ENCODE data around the gene NCOA1. TPM values are rescaled to one million over a fixed set of nuclear protein-coding genes. Genes with fewer than 3 reads are reported as not detected.
"Not testable (repeated sequence)": the region's sequence is repeated elsewhere in the genome, so short reads cannot be mapped to it uniquely, and the experiment has no call there.

Gene NCOA1
- total and polyA plus RNA-seq, 12 donors: 8.6 to 36.7 (median 32.0) TPM

DNA sequence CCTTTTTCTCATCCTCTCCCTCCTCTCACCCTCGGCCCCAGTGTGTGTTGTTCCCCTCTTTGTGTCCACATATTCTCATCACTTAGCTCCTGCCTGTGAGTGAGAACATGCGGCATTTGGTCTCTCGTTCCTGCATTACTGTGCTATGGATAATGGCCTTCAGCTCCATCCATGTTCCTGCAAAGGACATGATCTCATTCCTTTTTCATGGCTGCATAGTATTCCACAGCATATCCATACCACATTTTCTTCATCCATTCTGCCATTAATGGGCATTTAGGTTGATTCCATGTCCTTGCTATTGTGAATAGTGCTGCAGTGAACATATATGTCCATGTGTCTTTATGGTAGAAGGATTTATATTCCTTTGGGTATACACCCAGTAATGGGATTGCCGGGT lies 10.8 kb upstream of the NCOA1 start:
- H3K27ac ChIP-seq: no peak overlapping the region
- no peak for ATAC-seq
- no peak overlapping the region for H3K4me3 ChIP-seq
- no peaks in the 10 kb centered on the region for H3K36me3 ChIP-seq
- peaks cover 0 to 4% (median 0%) of the 10 kb centered on the region in 11 donors for H3K9me3 ChIP-seq
- intact Hi-C loops (cut with DNase I): loop anchor here in 2 of 10 donors (10.0 kb wide), 2 partner anchors 45 to 55 kb away; no protein-coding TSS in a partner anchor
- no peaks in the 10 kb centered on the region for H3K27me3 ChIP-seq
- TF ChIP-seq, protein P1, sequence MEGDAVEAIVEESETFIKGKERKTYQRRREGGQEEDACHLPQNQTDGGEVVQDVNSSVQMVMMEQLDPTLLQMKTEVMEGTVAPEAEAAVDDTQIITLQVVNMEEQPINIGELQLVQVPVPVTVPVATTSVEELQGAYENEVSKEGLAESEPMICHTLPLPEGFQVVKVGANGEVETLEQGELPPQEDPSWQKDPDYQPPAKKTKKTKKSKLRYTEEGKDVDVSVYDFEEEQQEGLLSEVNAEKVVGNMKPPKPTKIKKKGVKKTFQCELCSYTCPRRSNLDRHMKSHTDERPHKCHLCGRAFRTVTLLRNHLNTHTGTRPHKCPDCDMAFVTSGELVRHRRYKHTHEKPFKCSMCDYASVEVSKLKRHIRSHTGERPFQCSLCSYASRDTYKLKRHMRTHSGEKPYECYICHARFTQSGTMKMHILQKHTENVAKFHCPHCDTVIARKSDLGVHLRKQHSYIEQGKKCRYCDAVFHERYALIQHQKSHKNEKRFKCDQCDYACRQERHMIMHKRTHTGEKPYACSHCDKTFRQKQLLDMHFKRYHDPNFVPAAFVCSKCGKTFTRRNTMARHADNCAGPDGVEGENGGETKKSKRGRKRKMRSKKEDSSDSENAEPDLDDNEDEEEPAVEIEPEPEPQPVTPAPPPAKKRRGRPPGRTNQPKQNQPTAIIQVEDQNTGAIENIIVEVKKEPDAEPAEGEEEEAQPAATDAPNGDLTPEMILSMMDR (IDR thresholded peaks at IDR 0.05): no peak
- WGBS, 2 donors: 88 to 89% methylated on average over 4 of the region's 4 CpGs
- no peak for DNase-seq
- peaks cover 0 to 22% (median 0%) of the 10 kb centered on the region in 9 donors for H3K4me1 ChIP-seq

DNA sequence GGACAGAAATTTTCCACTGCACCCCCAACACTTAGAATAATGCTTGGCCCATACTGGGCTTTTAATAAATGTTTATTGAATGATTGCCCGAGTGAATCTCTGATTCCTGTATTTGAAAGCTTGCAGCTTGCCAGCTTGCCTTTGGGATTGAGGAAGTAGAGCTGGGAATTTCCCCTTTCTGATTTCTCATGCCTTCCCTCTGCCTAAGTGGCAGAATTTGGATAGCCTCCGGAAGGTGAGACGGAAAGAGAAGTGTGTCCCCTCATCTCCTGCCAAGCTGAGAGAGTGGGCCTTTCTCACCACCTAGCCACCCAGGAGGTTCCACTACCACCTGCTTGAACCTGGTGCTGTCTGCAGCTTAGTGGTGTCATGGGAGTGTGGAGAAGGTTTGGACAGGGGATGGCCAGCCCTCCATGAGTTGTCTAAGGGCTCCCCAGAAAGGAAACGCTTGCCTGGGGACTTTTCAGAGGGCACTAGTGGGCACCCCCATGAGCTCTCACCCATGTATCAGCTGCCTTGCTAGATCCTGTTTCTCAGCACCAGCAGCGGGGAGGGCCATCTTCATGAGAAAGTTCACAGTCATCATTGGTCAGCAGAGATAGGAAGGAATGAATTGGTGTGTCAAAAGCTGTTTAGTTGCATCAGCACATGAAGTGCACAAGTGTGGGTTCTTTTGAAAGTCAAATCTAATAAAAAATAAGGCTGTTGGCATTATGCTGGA lies 8.6 kb upstream of the NCOA1 start:
- TF ChIP-seq, protein P1 (IDR thresholded peaks at IDR 0.05): no peak
- no peak overlapping the region for H3K4me3 ChIP-seq
- no peaks in the 10 kb centered on the region for H3K36me3 ChIP-seq
- ATAC-seq: peak in 3 of 8 donors; percentile 40 to 50 (median 47)
- H3K27ac ChIP-seq: peak overlapping the region in 1 of 10 donors; percentile 63
- intact Hi-C loops (cut with DNase I): loop anchor here in 2 of 10 donors (10.0 kb wide), 2 partner anchors 48 to 58 kb away; no protein-coding TSS in a partner anchor
- H3K27me3 ChIP-seq: no peaks in the 10 kb centered on the region
- no peak for DNase-seq
- H3K9me3 ChIP-seq: peaks cover 0 to 4% (median 0%) of the 10 kb centered on the region in 11 donors
- H3K4me1 ChIP-seq: peaks cover 0 to 22% (median 0%) of the 10 kb centered on the region in 9 donors
- 80 to 83% methylated on average over 5 of the region's 5 CpGs for WGBS, 2 donors

DNA sequence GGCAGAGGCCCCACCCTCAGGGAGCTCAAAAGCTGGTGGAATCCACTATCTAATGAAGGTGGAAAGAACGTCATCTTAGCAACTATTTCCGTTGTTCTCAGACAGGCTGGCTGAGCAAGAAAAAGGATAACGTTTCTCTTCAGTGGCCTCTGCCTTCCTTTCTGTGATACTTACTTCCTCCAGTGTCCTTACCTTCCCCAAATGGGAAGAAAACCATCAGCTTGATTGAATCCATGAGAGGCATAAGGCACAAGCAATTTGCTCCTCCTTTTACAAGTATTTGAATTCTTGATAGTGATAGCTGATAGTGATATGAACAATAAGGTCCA lies 8.1 kb upstream of the NCOA1 start:
- intact Hi-C loops (cut with DNase I): loop anchor here in 2 of 10 donors (10.0 kb wide), 2 partner anchors 48 to 58 kb away; no protein-coding TSS in a partner anchor

DNA sequence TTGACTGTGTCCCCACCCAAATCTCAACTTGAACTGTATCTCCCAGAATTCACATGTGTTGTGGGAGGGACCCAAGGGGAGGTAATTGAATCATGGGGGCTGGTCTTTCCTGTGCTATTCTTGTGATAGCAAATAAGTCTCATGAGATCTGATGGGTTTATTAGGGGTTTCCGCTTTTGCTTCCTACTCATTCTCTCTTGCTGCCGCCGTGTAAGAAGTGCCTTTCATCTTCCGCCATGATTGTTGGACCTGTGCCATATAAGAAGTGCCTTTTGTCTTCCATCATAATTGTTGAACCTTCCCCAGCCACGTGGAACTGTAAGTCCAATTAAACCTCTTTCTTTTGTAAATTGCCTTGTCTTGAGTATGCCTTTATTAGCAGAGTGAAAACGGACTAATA lies 6.4 kb upstream of the NCOA1 start:
- 88 to 90% methylated on average over 6 of the region's 6 CpGs for WGBS, 2 donors
- ATAC-seq, H3K27ac ChIP-seq, H3K27me3 ChIP-seq, DNase-seq, H3K9me3 ChIP-seq, H3K36me3 ChIP-seq, H3K4me3 ChIP-seq: not testable (repeated sequence)
- intact Hi-C loops (cut with DNase I): loop anchor here in 2 of 10 donors (10.0 kb wide), 2 partner anchors 50 to 60 kb away; no protein-coding TSS in a partner anchor
- H3K4me1 ChIP-seq: peaks cover 0 to 25% (median under 1%) of the 10 kb centered on the region in 9 donors

More for the DNA sequence above, 8.1 kb upstream of the NCOA1 start:
- Histone ChIP-seq H3K4me3 (no peak overlapping the region), H3K36me3 (no peaks in the 10 kb centered on the region), H3K9me3 (peaks cover 0 to 4% (median 0%) of the 10 kb centered on the region in 11 donors), H3K27me3 (no peaks in the 10 kb centered on the region), H3K4me1 (peaks cover 0 to 22% (median 0%) of the 10 kb centered on the region in 9 donors), H3K27ac (peak overlapping the region in 1 of 10 donors; percentile 63)
- 58 to 68% methylated on average over 3 of the region's 3 CpGs for WGBS, 2 donors
- no peak for DNase-seq
- TF ChIP-seq, protein P1 (IDR thresholded peaks at IDR 0.05): no peak
- ATAC-seq: no peak

DNA sequence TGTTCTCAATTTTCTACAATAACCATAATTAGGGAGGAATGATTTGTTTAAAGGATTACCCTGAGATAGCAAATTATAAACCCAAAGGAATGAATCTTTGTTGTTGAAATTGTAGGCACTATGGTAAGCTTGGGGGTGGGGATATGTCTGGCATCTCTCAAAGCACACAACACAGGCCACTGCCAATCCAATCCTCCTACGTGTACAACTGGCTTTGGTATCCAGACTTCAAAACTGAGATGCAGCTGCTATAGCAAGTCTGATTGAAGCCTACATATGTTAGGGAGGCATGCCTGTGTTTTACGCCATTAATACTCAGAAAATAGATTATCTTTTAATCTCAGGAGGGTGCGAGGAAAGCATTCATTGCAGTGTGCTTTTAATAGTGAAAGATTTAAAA lies 5.9 kb upstream of the NCOA1 start:
- 70 to 87% methylated on average over 3 of the region's 3 CpGs for WGBS, 2 donors
- TF ChIP-seq, protein P1 (IDR thresholded peaks at IDR 0.05): no peak
- Histone ChIP-seq H3K27me3 (no peaks in the 10 kb centered on the region), H3K4me3 (no peak overlapping the region), H3K9me3 (peaks cover 0 to 3% (median 0%) of the 10 kb centered on the region in 11 donors), H3K36me3 (no peaks in the 10 kb centered on the region), H3K27ac (no peak overlapping the region), H3K4me1 (peaks cover 0 to 31% (median 6%) of the 10 kb centered on the region in 9 donors)
- intact Hi-C loops (cut with DNase I): loop anchor here in 2 of 10 donors (10.0 kb wide), 2 partner anchors 50 to 60 kb away; no protein-coding TSS in a partner anchor
- no peak for DNase-seq
- no peak for ATAC-seq
